K562 (cell line): Measurements from ENCODE around the gene TMC1. TPM values are rescaled to one million over a fixed set of nuclear protein-coding genes. Genes with fewer than 3 reads are reported as not detected.

Experiments used
- ARID4B ChIP-seq: sonication (generic); formaldehyde crosslinking; IDR thresholded peaks from 2 replicates; pipeline ENCODE4 v1.8.0; 2022; ENCODE audit warnings: mild to moderate bottlenecking, missing genetic modification reagents
- BDP1 ChIP-seq: IDR thresholded peaks from 3 replicates; pipeline ENCODE4 v1.6.1; 2011; ENCODE audit not compliant: insufficient read length, insufficient read depth
- BMI1 ChIP-seq: fragments of 150-350 bp; IDR thresholded peaks from 2 replicates; pipeline ENCODE4 v1.6.1; 2014; ENCODE audit warnings: low read length
- FOXK2 ChIP-seq, 2 experiments: fragments of 450-650 bp; IDR thresholded peaks in 1 of 2; conservative IDR thresholded peaks in 1 of 2; 2 replicates each; pipeline ENCODE4 v1.6.1; 2016; ENCODE audit warnings: low read depth in 2 of 2, mild to moderate bottlenecking in 1 of 2
- GTF2A2 ChIP-seq: IDR thresholded peaks from 2 replicates; pipeline ENCODE4 v1.6.1; 2016; ENCODE audit warnings: mild to moderate bottlenecking, missing genetic modification characterization, missing compliant biosample characterization
- TARDBP ChIP-seq: fragments of 450-650 bp; IDR thresholded peaks from 2 replicates; pipeline ENCODE4 v1.6.1; 2016
- ZBTB33 ChIP-seq: sonication (generic); formaldehyde crosslinking; IDR thresholded peaks from 2 replicates; pipeline ENCODE4 v1.8.1; 2023; ENCODE audit warnings: mild to moderate bottlenecking, missing genetic modification reagents
- ZNF696 ChIP-seq: fragments of 250-450 bp; sonication (Bioruptor Pico); conservative IDR thresholded peaks from 2 replicates; pipeline ENCODE4 v1.4.0; 2020; ENCODE audit warnings: mild to moderate bottlenecking, moderate library complexity
- polyA plus RNA-seq, 8 experiments: library from polyadenylated mRNA; depleted of rRNA in 4 of 8; stranded (reverse) in 5 of 8; unstranded in 3 of 8; fragments of >200 nt; fragmentation: Nextera tagmentation in 2 of 8; fragmentation: Illumina TruSeq in 1 of 8; extraction: Ambion mirVana in 2 of 8; extraction: Trizol in 1 of 8; gene quantifications; 2 replicates each; pipeline versions ENCODE4 v1.2.1 to v1.2.3, GENCODE V29; 2011 to 2014; ENCODE audit warnings: inconsistent platforms in 1 of 8, missing spikeins in 1 of 8
- total RNA-seq, 7 experiments: library from RNA; depleted of rRNA in 6 of 7; stranded (reverse); fragments of >200 nt in 6 of 7; fragmentation: Illumina TruSeq in 2 of 7; extraction: Trizol in 2 of 7; gene quantifications; 2 replicates each; pipeline versions ENCODE4 v1.2.1 to v1.2.3, GENCODE V29; 2011 to 2021; ENCODE audit warnings: low replicate concordance in 1 of 7
- TF ChIP-seq, protein P1 (sequence below): fragments of 450-650 bp; formaldehyde crosslinking; conservative IDR thresholded peaks from 2 replicates; pipeline ENCODE4 v1.4.0; 2022; ENCODE audit warnings: mild to moderate bottlenecking, missing genetic modification characterization
- TF ChIP-seq, protein P2 (sequence below), 2 experiments: fragments of 450-650 bp in 1 of 2; IDR thresholded peaks; 2 replicates each; pipeline ENCODE4 v1.6.1; 2011 to 2017; ENCODE audit warnings: low read depth in 2 of 2, antibody characterized with exemption in 1 of 2, borderline replicate concordance in 1 of 2, low read length in 1 of 2, mild to moderate bottlenecking in 1 of 2, mixed read lengths in 1 of 2; ENCODE audit not compliant: control insufficient read depth in 1 of 2

Gene TMC1
- total and polyA plus RNA-seq, 9 of the 15 experiments (the other 6 are each of a cell fraction or from before 2014, with no cell fraction given) = 0.10 to 0.15 TPM; not detected in 7

- TF ChIP-seq ZBTB33 (CRISPR knock-in tag) (no peak), ZNF696 (CRISPR knock-in tag) (no peak), FOXK2 (conservative IDR thresholded peaks at IDR 0.05 in 1 of 2, IDR thresholded peaks at IDR 0.05 in 1 of 2; ENCODE audit: low read depth in 2 of 2) (no peak), TARDBP (no peak), BDP1 (no peak), BMI1 (no peak), GTF2A2 (tag) (no peak), ARID4B (CRISPR knock-in tag) (no peak)
- TF ChIP-seq, protein P1, sequence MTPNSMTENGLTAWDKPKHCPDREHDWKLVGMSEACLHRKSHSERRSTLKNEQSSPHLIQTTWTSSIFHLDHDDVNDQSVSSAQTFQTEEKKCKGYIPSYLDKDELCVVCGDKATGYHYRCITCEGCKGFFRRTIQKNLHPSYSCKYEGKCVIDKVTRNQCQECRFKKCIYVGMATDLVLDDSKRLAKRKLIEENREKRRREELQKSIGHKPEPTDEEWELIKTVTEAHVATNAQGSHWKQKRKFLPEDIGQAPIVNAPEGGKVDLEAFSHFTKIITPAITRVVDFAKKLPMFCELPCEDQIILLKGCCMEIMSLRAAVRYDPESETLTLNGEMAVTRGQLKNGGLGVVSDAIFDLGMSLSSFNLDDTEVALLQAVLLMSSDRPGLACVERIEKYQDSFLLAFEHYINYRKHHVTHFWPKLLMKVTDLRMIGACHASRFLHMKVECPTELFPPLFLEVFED (CRISPR knock-in tag) = no peak
- TF ChIP-seq, protein P2, sequence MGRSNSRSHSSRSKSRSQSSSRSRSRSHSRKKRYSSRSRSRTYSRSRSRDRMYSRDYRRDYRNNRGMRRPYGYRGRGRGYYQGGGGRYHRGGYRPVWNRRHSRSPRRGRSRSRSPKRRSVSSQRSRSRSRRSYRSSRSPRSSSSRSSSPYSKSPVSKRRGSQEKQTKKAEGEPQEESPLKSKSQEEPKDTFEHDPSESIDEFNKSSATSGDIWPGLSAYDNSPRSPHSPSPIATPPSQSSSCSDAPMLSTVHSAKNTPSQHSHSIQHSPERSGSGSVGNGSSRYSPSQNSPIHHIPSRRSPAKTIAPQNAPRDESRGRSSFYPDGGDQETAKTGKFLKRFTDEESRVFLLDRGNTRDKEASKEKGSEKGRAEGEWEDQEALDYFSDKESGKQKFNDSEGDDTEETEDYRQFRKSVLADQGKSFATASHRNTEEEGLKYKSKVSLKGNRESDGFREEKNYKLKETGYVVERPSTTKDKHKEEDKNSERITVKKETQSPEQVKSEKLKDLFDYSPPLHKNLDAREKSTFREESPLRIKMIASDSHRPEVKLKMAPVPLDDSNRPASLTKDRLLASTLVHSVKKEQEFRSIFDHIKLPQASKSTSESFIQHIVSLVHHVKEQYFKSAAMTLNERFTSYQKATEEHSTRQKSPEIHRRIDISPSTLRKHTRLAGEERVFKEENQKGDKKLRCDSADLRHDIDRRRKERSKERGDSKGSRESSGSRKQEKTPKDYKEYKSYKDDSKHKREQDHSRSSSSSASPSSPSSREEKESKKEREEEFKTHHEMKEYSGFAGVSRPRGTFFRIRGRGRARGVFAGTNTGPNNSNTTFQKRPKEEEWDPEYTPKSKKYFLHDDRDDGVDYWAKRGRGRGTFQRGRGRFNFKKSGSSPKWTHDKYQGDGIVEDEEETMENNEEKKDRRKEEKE (IDR thresholded peaks at IDR 0.05; ENCODE audit: borderline replicate concordance in 1 of 2, control insufficient read depth in 1 of 2, low read depth in 2 of 2, low read length in 1 of 2) = no peak
These were observed 159.8 kb downstream of the TMC1 start (continued) for GRCh38 chr9:72681283-72681630.
